HG03378 (cell line): ENCODE results near the gene TEK.

ENCODE experiments used
- ATAC-seq: cut with Tn5 transposase; IDR thresholded peaks from one replicate; pipeline ENCODE4 v1.9.1; 2021; ENCODE audit warnings: mild to moderate bottlenecking, moderate library complexity; ENCODE audit not compliant: unreplicated experiment

TEK gene

GRCh38 chr9:27118916-27119315, 9.9 kb downstream of the TEK start:
- no peak for ATAC-seq

GRCh38 chr9:27124151-27124550, 15.1 kb downstream of the TEK start:
- ATAC-seq: no peak

- ATAC-seq: no peak
These were observed 16.0 kb downstream of the TEK start for GRCh38 chr9:27125030-27125429.

- ATAC-seq: no peak
These were observed 16.9 kb downstream of the TEK start for GRCh38 chr9:27125936-27126335.

GRCh38 chr9:27126670-27127069, 17.6 kb downstream of the TEK start:
- no peak for ATAC-seq

GRCh38 chr9:27129221-27129620, 20.2 kb downstream of the TEK start:
- ATAC-seq: no peak

- no peak for ATAC-seq
These were observed 22.7 kb downstream of the TEK start for GRCh38 chr9:27131731-27132130.

GRCh38 chr9:27133817-27134216, 24.8 kb downstream of the TEK start:
- no peak for ATAC-seq

- ATAC-seq: no peak
These were observed 33.4 kb downstream of the TEK start for GRCh38 chr9:27142299-27142930.

GRCh38 chr9:27145143-27145542, 36.1 kb downstream of the TEK start:
- no peak for ATAC-seq

- no peak for ATAC-seq
These were observed 40.6 kb downstream of the TEK start for GRCh38 chr9:27149651-27150050.

GRCh38 chr9:27150746-27151406, 41.9 kb downstream of the TEK start:
- ATAC-seq: no peak

GRCh38 chr9:27151693-27152404, 42.8 kb downstream of the TEK start:
- ATAC-seq: no peak

GRCh38 chr9:27152405-27152718, 43.3 kb downstream of the TEK start:
- no peak for ATAC-seq

- no peak for ATAC-seq
These were observed 45.9 kb downstream of the TEK start for GRCh38 chr9:27154908-27155307.

GRCh38 chr9:27157097-27157496, 48.1 kb downstream of the TEK start:
- ATAC-seq: no peak

- ATAC-seq: no peak
These were observed 48.7 kb downstream of the TEK start for GRCh38 chr9:27157736-27158135.

- ATAC-seq: no peak
These were observed 51.6 kb downstream of the TEK start for GRCh38 chr9:27160636-27161035.

GRCh38 chr9:27162045-27162444, 53.0 kb downstream of the TEK start:
- ATAC-seq: no peak

GRCh38 chr9:27165068-27165467, 56.0 kb downstream of the TEK start:
- no peak for ATAC-seq

GRCh38 chr9:27165670-27166069, 56.6 kb downstream of the TEK start:
- no peak for ATAC-seq

- ATAC-seq: no peak
These were observed 59.5 kb downstream of the TEK start for GRCh38 chr9:27168496-27168895.
